Activated CD4-positive, alpha-beta T cell treated with anti-CD3 and anti-CD28 coated beads, Interleukin-2, amount 50 U/mL, for 1 hour (primary cell): Measurements from ENCODE around the gene PACSIN2.
"Not testable (repeated sequence)": the region's sequence is repeated elsewhere in the genome, so short reads cannot be mapped to it uniquely, and the experiment has no call there.

Experiments used
- DNase-seq: peaks from one replicate; pipeline ENCODE4 v3.0.0-alpha.2; 2020

The PACSIN2 gene

DNA sequence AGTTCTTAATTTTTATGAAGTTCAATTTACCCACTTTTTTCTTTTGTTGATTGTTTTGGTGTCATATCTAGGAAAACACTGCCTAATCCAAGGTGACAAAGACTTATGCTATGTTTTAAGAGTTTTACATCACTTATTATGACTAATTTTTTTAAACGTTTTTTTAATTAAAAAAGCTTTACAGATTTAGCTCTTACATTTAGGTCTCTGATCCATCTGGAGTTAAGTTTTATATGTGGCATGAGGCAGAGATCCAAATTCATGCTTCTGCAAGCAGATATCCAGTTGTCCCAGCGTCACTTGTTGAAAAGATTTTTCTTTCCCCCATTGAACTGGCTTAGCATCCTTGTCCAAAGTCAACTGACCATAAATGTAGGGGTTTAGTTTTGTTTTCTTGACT lies 72.6 kb downstream of the PACSIN2 start:
- DNase-seq: no peak

DNA sequence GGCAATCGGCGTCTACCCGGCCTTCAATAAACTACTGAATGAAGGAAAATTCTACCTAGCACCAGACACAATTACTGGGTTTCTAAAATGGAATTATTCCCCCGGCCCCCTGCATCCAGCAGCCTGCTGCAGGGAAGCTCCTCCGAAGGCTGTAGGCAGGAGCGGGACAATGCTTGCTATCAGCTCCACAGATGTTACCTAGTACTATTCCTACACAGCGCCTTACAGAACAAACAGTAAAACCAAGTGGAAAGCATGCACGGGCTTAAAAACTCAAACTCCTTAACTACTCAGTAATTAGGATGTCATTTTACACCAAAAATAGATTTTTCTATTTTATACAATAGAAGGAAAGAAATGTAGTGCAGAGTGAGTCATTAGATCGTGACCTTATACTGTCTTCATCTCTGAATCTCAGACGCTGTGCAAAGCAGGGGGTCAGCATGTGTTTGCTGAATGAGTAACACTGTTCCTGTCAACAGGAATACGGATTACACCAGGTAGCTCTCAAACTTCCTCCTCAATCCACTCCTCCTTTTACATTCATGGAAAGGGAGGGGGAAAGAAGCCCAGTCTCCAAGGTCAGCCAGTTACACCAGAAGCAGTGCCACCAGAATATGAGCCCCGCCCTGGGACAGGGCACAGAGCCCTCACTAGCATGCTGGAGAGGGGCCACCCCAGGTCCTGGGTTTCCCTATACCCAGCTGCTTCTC lies 74.9 kb downstream of the PACSIN2 start:
- DNase-seq: no peak

DNA sequence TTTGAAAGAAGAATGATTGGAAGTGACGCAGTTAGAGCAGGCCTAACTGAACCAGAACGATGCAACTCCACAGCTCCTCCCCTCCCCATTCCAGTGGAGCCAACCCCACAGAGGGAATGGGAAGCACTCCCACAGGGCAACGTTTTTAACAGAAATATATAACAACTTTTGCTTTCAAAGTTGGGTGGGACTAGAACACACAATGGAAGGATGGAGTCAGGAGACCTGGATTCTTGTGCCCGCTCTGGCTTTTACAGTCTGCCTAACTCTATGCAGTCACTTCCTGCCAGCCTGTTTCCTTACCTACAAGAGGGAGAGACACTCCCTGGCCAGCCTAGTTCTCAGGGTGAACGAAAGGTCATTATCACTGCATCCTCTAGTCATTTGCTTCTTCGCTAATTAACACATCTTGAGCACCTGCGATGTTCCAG lies 75.5 kb downstream of the PACSIN2 start:
- no peak for DNase-seq

DNA sequence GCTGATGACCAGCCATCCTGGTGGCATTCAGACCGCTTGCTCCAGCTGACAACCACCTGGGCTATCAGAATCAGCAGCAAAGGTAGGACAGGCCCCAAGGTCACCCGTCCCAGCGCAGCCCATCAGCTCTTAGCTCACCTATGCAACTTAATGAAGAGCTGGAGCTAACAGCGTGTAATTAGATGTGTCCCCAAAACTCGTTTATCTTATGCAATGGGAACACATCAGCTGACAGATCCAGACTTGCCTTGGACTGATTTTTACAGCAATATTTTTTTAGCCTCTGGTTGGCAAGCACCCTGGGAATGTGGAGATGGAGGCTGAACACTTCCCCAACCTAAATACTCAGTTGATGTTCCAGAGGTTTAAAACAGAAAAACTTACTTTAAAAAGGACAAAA lies 76.0 kb downstream of the PACSIN2 start:
- no peak for DNase-seq

DNA sequence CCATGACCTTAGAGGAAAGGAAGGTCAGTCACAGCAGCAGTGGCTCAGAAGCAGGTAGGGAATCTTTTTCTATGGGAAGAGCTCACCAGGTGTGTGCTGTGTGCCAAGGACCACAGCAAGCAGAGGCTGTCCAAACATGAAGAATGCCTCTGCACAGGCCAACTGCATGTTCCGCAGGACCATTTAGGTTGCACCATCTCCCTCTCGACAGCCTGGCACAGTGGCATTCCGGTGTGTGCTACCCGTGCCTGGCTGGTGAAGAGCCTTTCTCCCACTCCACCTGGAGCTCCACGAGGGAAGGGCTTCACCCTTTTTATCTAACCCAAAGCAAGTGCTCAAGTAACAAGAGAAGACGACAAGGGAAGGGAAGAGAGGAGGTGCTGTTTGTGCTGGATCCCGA lies 76.5 kb downstream of the PACSIN2 start:
- DNase-seq: no peak

DNA sequence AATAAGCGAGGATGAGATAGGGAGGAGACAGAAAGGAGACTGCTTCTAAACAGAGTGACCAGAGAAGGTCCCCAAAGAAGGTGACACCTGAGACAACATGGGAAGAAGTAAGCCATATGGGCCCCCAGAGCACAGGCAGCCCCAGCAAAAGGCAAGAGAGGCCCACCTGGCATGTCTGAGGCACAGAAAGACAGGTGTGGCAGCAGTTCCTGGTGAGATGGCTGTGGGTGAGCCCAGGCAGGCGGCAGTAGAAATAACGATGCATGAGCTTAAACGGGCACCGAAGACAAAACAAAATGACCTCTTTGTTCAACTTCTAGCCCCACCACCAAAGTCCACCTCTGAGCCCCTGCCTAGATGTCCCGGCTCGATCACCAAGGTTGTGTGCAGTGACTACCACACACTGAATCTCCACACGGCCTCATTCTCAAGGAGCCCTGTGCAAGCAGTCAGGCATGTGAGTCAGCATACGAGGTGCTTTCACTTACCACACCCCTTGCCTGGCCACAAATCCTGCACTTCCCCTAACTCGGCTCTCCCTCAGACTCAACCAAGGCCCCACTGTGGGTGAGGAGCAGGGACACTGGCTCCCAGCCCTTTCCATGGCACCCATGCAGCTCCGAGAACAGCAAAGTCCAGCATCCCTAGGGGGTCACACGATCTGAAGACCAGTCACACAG lies 77.6 kb downstream of the PACSIN2 start:
- DNase-seq: no peak

DNA sequence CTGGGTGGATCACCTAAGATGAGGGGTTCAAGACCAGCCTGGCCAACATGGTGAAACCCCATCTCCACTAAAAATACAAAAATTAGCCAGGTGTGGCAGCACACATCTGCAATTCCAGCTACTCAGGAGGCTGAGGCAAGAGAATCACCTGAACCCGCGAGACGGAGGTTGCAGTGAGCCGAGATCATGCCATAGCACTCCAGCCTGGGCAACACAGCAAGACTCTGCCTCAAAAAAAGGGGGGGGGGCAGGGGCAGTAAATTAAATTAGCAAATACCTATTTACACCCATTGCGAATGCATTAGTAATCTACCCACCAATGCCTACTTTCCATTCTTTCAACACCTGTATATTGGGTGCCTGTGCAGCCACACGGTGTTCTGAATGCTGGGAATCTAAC lies 78.3 kb downstream of the PACSIN2 start:
- DNase-seq: not testable (repeated sequence)

DNA sequence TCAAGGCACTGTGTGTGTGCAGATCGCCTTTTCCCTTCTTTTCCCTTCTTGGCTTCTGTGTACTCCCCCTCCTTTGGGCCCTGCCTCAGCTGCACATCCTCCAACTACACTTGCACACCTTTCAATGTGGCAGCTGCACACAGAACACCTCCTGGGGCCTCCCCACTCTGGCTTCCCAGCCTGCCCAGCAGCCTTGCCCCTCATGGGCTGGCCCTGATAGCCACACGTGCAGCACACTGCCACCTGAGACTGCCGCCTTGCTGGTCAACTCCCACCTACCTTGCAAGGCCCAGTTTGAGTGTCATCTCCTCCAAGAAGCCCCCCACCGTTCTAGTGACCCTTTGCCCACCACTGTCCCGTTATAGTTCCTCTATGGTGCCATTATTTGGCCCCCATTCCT lies 80.6 kb downstream of the PACSIN2 start:
- DNase-seq: no peak

DNA sequence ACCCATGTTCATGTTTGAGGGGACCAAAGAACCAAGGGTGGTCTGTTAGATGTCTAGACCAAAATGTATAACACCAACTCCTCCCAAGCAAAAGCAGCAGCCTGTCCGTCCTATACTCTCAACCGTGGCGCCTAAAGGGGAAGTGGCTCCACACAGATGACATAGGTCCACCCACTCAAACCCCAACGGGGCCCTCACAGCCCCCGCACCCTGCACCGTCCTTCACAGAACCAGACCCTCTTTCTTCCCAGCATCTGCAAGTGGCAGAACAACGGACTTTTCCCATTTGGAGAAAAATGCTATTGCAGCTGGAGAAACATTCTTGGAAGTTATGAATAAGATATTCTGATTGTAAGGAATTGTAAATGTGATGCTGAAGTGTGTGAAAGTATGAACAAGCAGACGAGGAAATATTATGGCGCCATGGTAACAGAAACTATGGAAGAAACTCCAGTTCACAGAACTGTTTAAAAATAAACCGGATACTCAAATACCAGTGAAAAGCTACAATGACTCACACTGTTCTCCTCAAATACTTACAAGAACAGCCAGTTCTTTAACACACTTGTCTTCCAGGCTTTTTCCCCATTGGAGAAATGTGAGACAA lies 81.4 kb downstream of the PACSIN2 start:
- DNase-seq: no peak

DNA sequence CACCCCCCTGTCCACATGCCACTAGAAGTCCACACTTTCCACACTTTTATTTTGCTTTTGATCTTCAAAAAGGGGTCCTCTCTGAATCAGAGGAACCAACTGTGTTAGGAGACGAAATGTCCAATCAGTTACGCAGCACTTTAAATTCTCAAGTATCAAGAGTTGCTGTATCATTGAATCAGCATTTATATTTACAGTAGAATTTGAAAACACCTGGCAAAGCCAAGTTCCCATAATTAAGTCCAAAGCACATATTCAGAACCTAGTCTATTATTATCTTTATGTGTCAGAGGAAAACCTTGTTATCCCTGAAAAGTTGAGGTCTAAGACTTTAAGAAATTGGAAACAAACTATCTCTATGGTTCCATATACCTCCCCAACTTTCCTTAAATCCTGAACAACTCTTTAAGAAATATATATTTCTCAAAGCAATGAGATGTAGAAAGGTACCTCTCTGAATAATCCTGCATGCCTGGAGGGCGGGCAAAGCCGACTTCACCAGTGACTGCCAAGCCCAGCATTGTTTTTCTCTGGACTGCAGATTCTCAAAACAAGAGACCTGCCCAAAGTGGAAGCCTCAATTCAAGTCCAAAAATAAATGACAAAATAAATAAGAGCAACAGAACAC lies 82.0 kb downstream of the PACSIN2 start:
- DNase-seq: no peak

DNA sequence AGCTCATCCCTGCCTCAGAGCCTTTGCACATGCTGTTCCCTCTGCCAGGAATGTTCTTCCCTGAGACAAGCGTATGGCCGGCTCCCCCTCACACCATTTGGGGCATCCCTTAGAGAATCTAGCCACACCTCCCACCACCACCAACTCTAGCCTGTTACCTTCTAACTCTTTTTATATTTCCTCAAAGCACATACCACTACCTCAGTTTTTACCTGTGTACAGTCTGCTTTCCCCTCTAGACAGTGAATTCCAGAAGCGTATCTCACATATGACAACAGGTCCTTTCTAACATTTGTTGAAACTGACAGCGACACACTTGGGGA lies 82.8 kb downstream of the PACSIN2 start:
- no peak for DNase-seq

DNA sequence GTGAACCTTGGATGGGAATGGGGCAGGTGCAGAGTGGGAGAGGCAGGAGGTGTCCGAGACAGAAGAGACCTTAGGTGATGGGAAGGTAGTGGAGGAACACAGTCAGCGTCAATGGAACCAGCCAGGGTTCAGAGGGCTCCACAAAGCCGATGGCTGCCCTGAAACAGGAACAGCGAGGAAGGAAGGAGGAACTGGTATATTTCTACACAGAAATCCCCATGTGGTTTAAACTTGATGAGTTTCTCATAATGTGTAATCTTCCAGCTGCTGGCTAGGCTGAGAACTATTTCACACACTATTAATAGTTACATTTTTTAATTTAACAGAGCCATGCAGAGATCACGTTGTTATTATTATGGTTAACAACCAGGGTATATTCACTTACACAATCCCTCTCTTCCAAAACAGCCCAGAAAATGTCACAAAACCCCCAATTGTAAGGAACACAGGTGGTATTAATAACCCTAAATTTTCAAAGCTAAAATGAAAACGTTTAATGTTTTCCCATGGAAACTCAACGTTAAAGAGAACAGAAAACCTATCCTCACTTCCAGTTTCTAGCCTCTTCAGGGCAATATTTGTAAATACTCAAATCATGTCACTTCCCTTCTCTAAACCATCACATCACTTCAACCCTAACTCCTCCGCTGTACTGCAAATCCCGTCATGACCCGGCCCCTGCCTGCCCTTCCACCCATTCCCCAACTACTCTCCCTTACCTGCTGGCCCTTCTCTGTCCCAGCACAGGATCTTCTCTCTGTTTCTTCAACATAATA lies 83.3 kb downstream of the PACSIN2 start:
- DNase-seq: no peak

DNA sequence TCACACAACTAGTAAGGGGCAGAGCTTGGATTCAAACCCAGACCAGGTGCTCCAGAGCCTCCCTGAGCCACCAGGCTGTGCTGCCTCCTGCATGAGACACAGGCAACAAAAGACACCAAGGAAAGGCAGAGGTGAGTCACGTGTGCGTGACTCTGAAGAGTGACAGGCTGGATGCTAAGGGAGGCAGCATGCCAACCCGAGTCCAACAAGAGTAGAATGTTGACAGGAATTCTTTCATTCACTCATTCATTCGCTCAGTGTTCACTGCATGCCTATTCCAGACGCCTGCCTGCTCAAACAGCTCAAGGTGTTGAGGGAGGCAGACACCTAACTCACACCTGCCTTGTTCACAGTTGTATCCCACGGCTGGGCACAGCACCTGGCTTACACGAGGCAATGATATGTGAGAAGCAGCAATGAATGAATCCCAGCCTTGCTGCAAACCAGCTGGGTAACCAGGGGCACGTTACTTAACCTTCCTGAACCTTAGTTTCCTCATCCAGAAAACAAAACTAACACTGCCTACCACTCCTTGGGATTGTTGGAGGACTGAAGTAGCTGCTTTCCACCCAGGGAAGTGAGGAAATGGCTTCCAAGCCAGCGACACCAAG lies 84.0 kb downstream of the PACSIN2 start:
- DNase-seq: no peak

DNA sequence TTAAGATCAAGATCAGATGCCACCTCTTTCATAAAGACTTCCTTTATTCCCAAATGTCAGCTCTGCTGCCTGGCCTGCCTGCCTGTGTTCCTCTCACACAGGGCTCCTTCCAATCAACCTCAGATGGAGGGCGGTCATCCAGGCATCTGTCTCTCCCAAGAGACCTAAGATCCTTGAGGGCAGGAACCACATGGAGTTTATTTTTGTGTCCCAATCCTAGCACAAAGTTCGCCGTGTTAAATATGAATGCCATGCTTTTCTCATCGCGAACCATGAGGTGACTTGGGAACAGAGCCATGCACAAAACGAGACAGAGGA lies 85.2 kb downstream of the PACSIN2 start:
- no peak for DNase-seq

DNA sequence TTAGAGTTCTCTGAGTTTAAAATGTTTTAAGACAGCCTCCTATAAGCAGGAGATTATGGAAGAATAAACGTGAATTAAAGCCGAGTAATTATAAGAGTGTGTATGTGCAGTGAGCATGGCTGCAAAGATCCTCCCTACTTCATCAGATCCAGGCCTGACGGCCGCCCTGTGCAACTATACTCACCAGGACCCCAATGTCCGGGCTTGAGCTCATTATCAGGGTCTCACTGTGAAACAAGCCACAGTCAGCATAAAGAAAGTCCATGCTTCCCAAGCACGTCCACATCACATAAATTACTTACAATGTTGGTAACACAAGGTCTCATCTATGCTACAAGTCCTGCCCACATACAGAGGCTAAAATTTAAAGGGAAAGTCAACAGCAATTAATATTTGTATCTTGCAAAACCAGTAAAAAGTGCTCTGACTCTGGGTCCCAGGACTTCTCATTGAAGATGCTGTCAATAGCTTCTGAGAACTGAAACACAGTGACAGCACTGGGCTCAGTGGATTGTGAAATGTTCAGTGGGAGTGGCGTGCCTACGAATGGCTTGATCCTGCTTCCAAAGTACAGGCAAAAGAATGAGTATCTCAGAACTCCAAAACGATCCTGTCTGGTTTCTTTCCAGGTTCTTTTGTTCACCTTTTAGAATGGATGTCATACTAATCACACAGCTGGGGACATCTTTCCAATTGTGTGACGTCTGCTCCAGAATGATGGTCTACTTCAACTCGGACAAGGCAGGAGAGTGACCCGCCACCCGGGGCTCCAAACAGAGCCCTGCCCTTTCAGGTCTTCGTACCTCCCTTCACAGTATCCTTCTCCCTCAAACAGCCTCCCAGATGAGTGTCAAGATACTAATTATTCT lies 85.7 kb downstream of the PACSIN2 start:
- DNase-seq: no peak

DNA sequence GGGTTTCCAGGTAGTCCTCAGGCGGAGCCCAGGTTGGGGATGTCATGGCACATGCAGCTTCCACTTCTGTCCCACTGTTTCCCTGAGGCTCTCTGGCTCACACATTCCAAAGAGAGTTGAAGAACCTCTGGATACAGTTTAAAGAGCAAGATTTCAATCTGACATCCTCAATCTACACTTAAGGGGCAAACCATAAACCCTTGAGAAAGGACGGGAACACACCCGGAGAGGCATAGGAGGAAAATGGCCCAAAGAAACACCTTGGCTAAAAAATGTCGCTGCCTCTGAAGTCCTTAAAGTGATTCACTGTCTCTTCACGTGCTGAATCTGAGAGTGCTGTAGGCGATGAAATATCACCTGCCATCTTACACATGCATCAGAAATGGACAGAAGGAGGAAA lies 87.0 kb downstream of the PACSIN2 start:
- no peak for DNase-seq

DNA sequence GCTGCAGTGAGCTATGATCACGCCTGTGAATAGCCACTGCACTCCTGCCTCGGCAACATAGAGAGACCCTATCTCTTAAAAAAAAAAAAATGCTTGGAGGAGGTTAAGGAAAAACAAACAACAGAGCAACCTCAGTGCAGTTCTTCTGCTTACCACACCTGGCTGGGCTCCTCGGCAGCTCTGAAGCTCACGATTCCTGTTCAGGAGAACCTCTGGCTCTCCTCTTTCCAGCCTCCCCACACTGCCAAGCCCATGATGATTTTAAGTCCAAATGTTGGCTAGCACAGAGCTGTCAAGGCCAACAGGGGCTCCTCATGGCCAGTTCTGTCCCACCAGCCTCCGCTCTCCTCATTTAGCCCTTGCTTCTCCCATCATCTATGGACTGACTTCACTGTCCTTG lies 88.2 kb downstream of the PACSIN2 start:
- DNase-seq: no peak

DNA sequence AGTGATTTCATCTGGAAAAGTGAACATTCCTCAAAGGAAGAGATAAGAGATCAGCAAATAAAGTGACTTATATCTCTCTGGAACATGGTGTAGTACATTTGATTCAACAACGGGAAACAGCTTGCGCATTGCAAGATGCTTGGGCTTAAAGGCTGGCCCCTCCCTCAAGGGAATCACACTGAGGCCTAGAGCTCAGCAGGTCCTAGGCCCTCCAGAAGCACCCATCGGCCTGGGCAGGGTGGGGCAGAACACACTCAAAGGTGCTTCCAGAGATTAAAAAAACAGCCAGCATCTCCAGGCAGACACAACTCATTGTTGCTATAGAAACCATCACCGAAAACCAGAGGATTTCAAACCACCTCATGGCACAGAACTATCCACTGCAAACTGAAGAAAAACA lies 88.8 kb downstream of the PACSIN2 start:
- DNase-seq: no peak

DNA sequence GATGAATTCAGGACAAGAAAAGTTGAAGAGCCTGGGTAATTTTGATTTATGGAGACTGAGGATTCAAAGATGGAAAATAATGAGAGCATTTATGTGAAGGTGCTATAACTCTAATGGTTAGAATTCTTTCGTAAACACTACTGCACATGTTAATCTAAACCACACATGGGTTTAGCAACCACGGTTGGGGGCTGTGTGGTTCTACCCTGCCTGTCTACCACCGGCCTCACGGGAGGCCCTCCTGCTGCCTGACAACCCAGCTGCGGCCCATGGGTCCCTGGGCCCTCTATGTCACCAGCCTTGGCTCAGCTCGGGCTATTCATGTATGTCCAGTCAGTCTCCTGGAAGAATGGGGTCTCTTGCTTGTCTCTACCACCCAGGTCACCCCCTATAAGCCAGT lies 89.4 kb downstream of the PACSIN2 start:
- DNase-seq: no peak

DNA sequence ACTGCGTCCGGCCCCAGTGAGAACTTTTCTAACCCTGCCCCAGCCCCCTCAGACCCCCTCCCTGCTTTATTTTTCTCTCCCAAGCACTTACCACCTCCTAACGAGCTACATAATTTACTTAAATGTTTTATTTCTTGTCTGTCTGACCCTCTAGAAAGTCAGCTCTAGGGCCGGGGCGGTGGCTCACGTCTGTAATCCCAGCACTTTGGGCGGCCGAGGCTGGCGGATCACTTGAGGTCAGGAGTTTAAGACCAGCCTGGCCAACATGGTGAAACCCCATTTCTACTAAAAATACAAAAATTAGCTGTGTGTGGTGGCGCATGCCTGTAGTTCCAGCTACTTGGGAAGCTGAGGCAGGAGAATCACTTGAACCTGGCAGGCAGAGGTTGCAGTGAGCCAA lies 89.9 kb downstream of the PACSIN2 start:
- DNase-seq: not testable (repeated sequence)

DNA sequence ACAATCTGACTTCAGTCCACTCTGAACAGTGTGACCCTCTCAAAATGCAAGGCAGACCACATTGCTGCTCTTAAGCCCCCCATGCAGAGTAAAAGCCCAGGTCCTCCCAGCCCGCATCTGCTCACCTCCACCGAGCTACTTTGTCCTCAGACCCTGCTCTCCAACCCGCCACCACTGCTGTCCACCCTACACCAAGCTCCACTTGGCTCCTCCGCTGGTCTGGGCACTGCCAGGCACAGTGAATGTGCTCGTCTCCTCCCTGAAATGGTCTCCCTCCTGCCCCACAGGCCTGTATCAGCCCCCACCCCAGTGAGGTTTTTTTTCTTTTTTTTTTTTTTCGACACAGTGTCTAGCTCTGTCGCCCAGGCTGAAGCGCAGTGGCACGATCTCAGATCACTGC lies 90.5 kb downstream of the PACSIN2 start:
- DNase-seq: no peak
